H1 (cell line): ENCODE results near the gene GRAMD1B. TPM values are rescaled to one million over a fixed set of nuclear protein-coding genes. Genes with fewer than 3 reads are reported as not detected.

Experiments used
- CTCF ChIA-PET: fragments of 300-600 bp; sonication (Branson Sonifier 250); formaldehyde crosslinking; loops from one replicate; lab custom pipeline; 2021; ENCODE audit not compliant: partially characterized antibody; lab: Charles Lee
- POLR2A ChIA-PET: fragments of 300-600 bp; sonication (Branson Sonifier 250); formaldehyde crosslinking; loops from one replicate; lab custom pipeline; 2021; ENCODE audit warnings: inconsistent platforms; ENCODE audit not compliant: partially characterized antibody; lab: Charles Lee
- DNase-seq, 2 experiments: peaks; one replicate each; pipeline versions ENCODE4 v3.0.0 to v3.0.0-alpha.2; 2010 to 2022; ENCODE audit warnings: low spot score in 2 of 2, low read depth in 1 of 2, mixed read lengths in 1 of 2
- FAIRE-seq: peaks from 2 replicates; lab custom pipeline; 2011; peaks lifted over from hg19 to GRCh38; lab: Jason Lieb, UNC
- H2AFZ ChIP-seq: 2 replicates; pipeline ENCODE4 v1.8.1; 2012; ENCODE audit warnings: low read length, inconsistent platforms
- H2AK5ac ChIP-seq: 2 replicates; pipeline ENCODE4 v1.6.1; 2013; ENCODE audit warnings: low read depth, low read length
- H2BK120ac ChIP-seq: replicated peaks from 2 replicates; pipeline ENCODE3; 2013; ENCODE audit warnings: low read depth, low read length, inconsistent platforms
- H2BK12ac ChIP-seq: 2 replicates; pipeline ENCODE4 v1.6.1; 2013; ENCODE audit warnings: low read depth, low read length
- H2BK15ac ChIP-seq: 2 replicates; pipeline ENCODE4 v1.6.1; 2013; ENCODE audit warnings: low read length
- H2BK20ac ChIP-seq: 2 replicates; pipeline ENCODE4 v1.6.1; 2013; ENCODE audit warnings: low read length
- H2BK5ac ChIP-seq: 2 replicates; pipeline ENCODE4 v1.6.1; 2013; ENCODE audit warnings: low read depth, low read length
- H3K14ac ChIP-seq: 2 replicates; pipeline ENCODE4 v1.6.1; 2013; ENCODE audit warnings: inconsistent platforms; ENCODE audit not compliant: insufficient read length
- H3K18ac ChIP-seq: 2 replicates; pipeline ENCODE4 v1.6.1; 2013; ENCODE audit warnings: low read length; ENCODE audit errors: extremely low read depth
- H3K23ac ChIP-seq: 2 replicates; pipeline ENCODE4 v1.6.1; 2013; ENCODE audit warnings: inconsistent platforms; ENCODE audit not compliant: insufficient read length
- H3K23me2 ChIP-seq: 2 replicates; pipeline ENCODE4 v1.6.1; 2013; ENCODE audit warnings: low read depth, low read length
- H3K27ac ChIP-seq: 2 replicates; pipeline ENCODE4 v1.6.1; 2011; ENCODE audit warnings: low read depth, low read length, inconsistent platforms
- H3K27me3 ChIP-seq, 4 experiments: replicated peaks in 1 of 4; 1 replicate in 1 of 4; 2 replicates in 3 of 4; pipeline versions ENCODE4 v1.6.1 to v1.8.1; 2011 to 2013; ENCODE audit warnings: low read length in 3 of 4, mild to moderate bottlenecking in 3 of 4, inconsistent platforms in 2 of 4, mixed read lengths in 2 of 4, moderate library complexity in 1 of 4; ENCODE audit not compliant: control insufficient read depth in 3 of 4, insufficient read depth in 3 of 4; ENCODE audit errors: extremely low read depth in 1 of 4
- H3K36me3 ChIP-seq, 4 experiments: 2 replicates each; pipeline versions ENCODE4 v1.6.1 to v1.8.1; 2011 to 2013; ENCODE audit warnings: mild to moderate bottlenecking in 4 of 4, low read length in 3 of 4, moderate library complexity in 2 of 4, control low read depth in 1 of 4, inconsistent platforms in 1 of 4; ENCODE audit not compliant: insufficient read depth in 4 of 4, control insufficient read depth in 2 of 4
- H3K4ac ChIP-seq: replicated peaks from 2 replicates; pipeline ENCODE3; 2013; ENCODE audit warnings: low read length, low read depth, mixed read lengths, inconsistent platforms; ENCODE audit not compliant: insufficient read length
- H3K4me1 ChIP-seq, 4 experiments: replicated peaks in 1 of 4; 1 replicate in 1 of 4; 2 replicates in 3 of 4; pipeline versions ENCODE4 v1.6.1 to v1.8.1; 2011 to 2013; ENCODE audit warnings: low read length in 3 of 4, inconsistent platforms in 2 of 4, mixed read lengths in 1 of 4; ENCODE audit not compliant: insufficient read depth in 4 of 4, control insufficient read depth in 3 of 4
- H3K4me2 ChIP-seq, 2 experiments: 2 replicates each; pipeline versions ENCODE4 v1.6.1 to v1.8.1; 2011 to 2013; ENCODE audit warnings: low read depth in 2 of 2, low read length in 2 of 2, control low read depth in 1 of 2, inconsistent platforms in 1 of 2, mild to moderate bottlenecking in 1 of 2; ENCODE audit not compliant: insufficient read depth in 1 of 2
- H3K4me3 ChIP-seq, 4 experiments: fragments of 200-600, 300-600 bp in 1 of 4; sonication (generic), shearing (Covaris generic), sonication (Bioruptor Twin) in 1 of 4; 2 replicates each; pipeline versions ENCODE4 v1.5.1 to v1.8.1; 2011 to 2016; ENCODE audit warnings: low read length in 4 of 4, low read depth in 3 of 4, control low read depth in 2 of 4, inconsistent platforms in 2 of 4, mild to moderate bottlenecking in 2 of 4, mixed read lengths in 1 of 4, moderate library complexity in 1 of 4; ENCODE audit not compliant: insufficient read depth in 2 of 4; ENCODE audit errors: extremely low read depth in 1 of 4
- H3K56ac ChIP-seq: replicated peaks from 2 replicates; pipeline ENCODE3; 2013; ENCODE audit warnings: low read depth, mild to moderate bottlenecking, mixed read lengths, low read length, inconsistent platforms; ENCODE audit not compliant: insufficient read length
- H3K79me1 ChIP-seq: 2 replicates; pipeline ENCODE4 v1.6.1; 2013; ENCODE audit warnings: low read depth, low read length, control low read depth
- H3K79me2 ChIP-seq, 2 experiments: 2 replicates each; pipeline versions ENCODE4 v1.6.1 to v1.8.1; 2012 to 2013; ENCODE audit warnings: low read length in 2 of 2, mild to moderate bottlenecking in 2 of 2, inconsistent platforms in 1 of 2; ENCODE audit not compliant: insufficient read depth in 2 of 2, control insufficient read depth in 1 of 2
- H3K9ac ChIP-seq, 4 experiments: replicated peaks in 1 of 4; 1 replicate in 1 of 4; 2 replicates in 3 of 4; pipeline versions ENCODE4 v1.6.1 to v1.8.1; 2011 to 2013; ENCODE audit warnings: low read depth in 3 of 4, low read length in 3 of 4, control low read depth in 2 of 4, mild to moderate bottlenecking in 2 of 4, moderate library complexity in 2 of 4, inconsistent platforms in 1 of 4; ENCODE audit errors: extremely low read depth in 1 of 4
- H3K9me3 ChIP-seq, 2 experiments: 2 replicates each; pipeline versions ENCODE4 v1.6.1 to v1.8.1; 2012 to 2013; ENCODE audit warnings: mild to moderate bottlenecking in 2 of 2, moderate library complexity in 2 of 2, control low read depth in 1 of 2, inconsistent platforms in 1 of 2, low read depth in 1 of 2, low read length in 1 of 2, mixed read lengths in 1 of 2; ENCODE audit not compliant: insufficient read depth in 2 of 2
- H4K20me1 ChIP-seq, 2 experiments: replicated peaks in 1 of 2; 2 replicates each; pipeline versions ENCODE3 to v1.8.1; 2011 to 2013; ENCODE audit warnings: inconsistent platforms in 2 of 2, low read length in 2 of 2, mild to moderate bottlenecking in 1 of 2; ENCODE audit not compliant: insufficient read depth in 2 of 2, control insufficient read depth in 1 of 2
- H4K5ac ChIP-seq: 2 replicates; pipeline ENCODE4 v1.6.1; 2013; ENCODE audit warnings: low read length, low read depth, mixed read lengths, inconsistent platforms; ENCODE audit not compliant: insufficient read length
- H4K8ac ChIP-seq: 2 replicates; pipeline ENCODE4 v1.8.0; 2013; ENCODE audit warnings: mild to moderate bottlenecking, moderate library complexity, low read length, inconsistent platforms; ENCODE audit not compliant: insufficient read depth; ENCODE audit errors: extremely low read depth
- H4K91ac ChIP-seq: replicated peaks from 2 replicates; pipeline ENCODE3; 2013; ENCODE audit warnings: low read length, mixed read lengths, inconsistent platforms; ENCODE audit not compliant: insufficient read length
- CBX5 ChIP-seq: fragments of 300-800, 300-1000 bp; sonication (generic); IDR thresholded peaks from 2 replicates; pipeline ENCODE4 v1.7.1; 2016; ENCODE audit warnings: antibody characterized with exemption, low read length, low read depth
- EZH2 ChIP-seq: fragments of 200-600 bp; sonication (generic); IDR thresholded peaks from 2 replicates; pipeline ENCODE4 v1.7.1; 2012; ENCODE audit warnings: low read depth, mild to moderate bottlenecking, moderate library complexity, low read length, inconsistent platforms; ENCODE audit not compliant: severe bottlenecking
- JUND ChIP-seq: IDR thresholded peaks from 2 replicates; pipeline ENCODE4 v1.6.1; 2011; ENCODE audit warnings: mild to moderate bottlenecking, improper control_type of control experiment, low read length
- KDM4A ChIP-seq: IDR thresholded peaks from one replicate; pipeline ENCODE4 v1.7.1; 2012; ENCODE audit warnings: low read depth, mild to moderate bottlenecking, moderate library complexity, low read length, inconsistent platforms; ENCODE audit not compliant: severe bottlenecking
- NANOG ChIP-seq: IDR thresholded peaks from 2 replicates; pipeline ENCODE4 v1.6.1; 2011; ENCODE audit warnings: low read length, low read depth, mild to moderate bottlenecking, inconsistent platforms; ENCODE audit not compliant: insufficient read depth, poor library complexity, severe bottlenecking
- PHF8 ChIP-seq: fragments of 200-600 bp; sonication (generic); conservative IDR thresholded peaks from 2 replicates; pipeline ENCODE4 v1.7.1; 2012; ENCODE audit warnings: low read depth, mild to moderate bottlenecking, inconsistent platforms, low read length, moderate library complexity
- POLR2AphosphoS5 ChIP-seq: IDR thresholded peaks from 2 replicates; pipeline ENCODE4 v1.6.1; 2011; ENCODE audit warnings: low read depth, low read length
- RXRA ChIP-seq: IDR thresholded peaks from 2 replicates; pipeline ENCODE4 v1.6.1; 2011; ENCODE audit warnings: low read depth, mild to moderate bottlenecking, low read length, moderate library complexity; ENCODE audit not compliant: insufficient read depth
- SIN3A ChIP-seq, 2 experiments: IDR thresholded peaks in 1 of 2; conservative IDR thresholded peaks in 1 of 2; 2 replicates each; pipeline ENCODE4 v1.6.1; 2011 to 2012; ENCODE audit warnings: low read length in 2 of 2, improper control_type of control experiment in 1 of 2, low read depth in 1 of 2, mild to moderate bottlenecking in 1 of 2
- SRF ChIP-seq: IDR thresholded peaks from 2 replicates; pipeline ENCODE4 v1.6.1; 2011; ENCODE audit warnings: mild to moderate bottlenecking, low read depth, low read length, moderate library complexity
- TEAD4 ChIP-seq: IDR thresholded peaks from 2 replicates; pipeline ENCODE4 v1.6.1; 2012; ENCODE audit warnings: low read depth, low read length, inconsistent platforms, mixed read lengths
- WGBS, 2 experiments: shearing (Covaris generic) in 1 of 2; methylation state at CpG; one replicate each; pipeline versions ENCODE4 v1.1.6 to v1.1.7; 2013 to 2015; ENCODE audit warnings: low lambda C conversion rate in 2 of 2, mixed read lengths in 2 of 2, inconsistent platforms in 1 of 2, low coverage in 1 of 2, missing lambda C conversion rate in 1 of 2; ENCODE audit not compliant: insufficient replicate concordance in 2 of 2, insufficient coverage in 1 of 2, insufficient read length in 1 of 2; ENCODE audit errors: extremely low coverage in 1 of 2, missing lambda C conversion rate in 1 of 2; 5-methylcytosine and 5-hydroxymethylcytosine counted together
- polyA plus RNA-seq, 7 experiments: library from polyadenylated mRNA; depleted of rRNA in 3 of 7; stranded (reverse) in 5 of 7; unstranded in 2 of 7; fragments of >200 nt in 5 of 7; fragments of 200-250 nt in 2 of 7; gene quantifications; 1 replicate in 5 of 7; 2 replicates in 1 of 7; 4 replicates in 1 of 7; pipeline versions ENCODE4 v1.2.1 to v1.2.3, GENCODE V29; 2011 to 2013; ENCODE audit warnings: missing spikeins in 2 of 7, mixed read lengths in 2 of 7
- total RNA-seq: library from RNA; stranded (reverse); fragmentation: NEBNext Ultra II Directional; extraction: Animal tissue kit (Norgen Biotek cat#: 25700); gene quantifications from 2 replicates; pipeline ENCODE4 v1.2.1, GENCODE V29; 2021
- TF ChIP-seq, protein P1 (sequence below): IDR thresholded peaks from 2 replicates; pipeline ENCODE4 v1.6.1; 2012; ENCODE audit warnings: low read length, inconsistent platforms

Gene GRAMD1B
- total and polyA plus RNA-seq, 2 of the 8 experiments (the other 6 are each of a cell fraction or from before 2014, with no cell fraction given): 10.1 to 21.2 TPM

DNA sequence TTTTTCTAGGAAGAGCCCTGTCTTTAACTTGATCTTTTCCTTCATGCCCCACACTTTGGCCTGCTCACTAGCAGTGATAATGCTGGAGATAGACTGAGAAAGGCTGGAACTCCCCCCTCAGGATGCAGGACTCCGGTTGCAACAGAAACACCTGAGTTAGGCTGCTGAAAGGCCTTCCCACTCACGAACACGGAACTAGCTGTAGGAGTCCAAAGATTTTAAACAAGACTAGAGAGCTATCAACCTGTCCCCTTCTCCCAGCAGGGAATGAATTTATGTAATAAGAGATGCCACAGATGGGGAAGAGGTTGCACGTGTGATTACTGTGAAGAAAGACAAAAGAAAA, 211.4 kb downstream of the GRAMD1B start:
- no peaks in the 10 kb centered on the region for H4K20me1 ChIP-seq
- no peak overlapping the region for H2AK5ac ChIP-seq
- H3K4me3 ChIP-seq: no peak overlapping the region
- 0 out of 2 replicates have a peak overlapping the region, but pooled peaks have one; percentile 50 for H2BK12ac ChIP-seq
- no peak overlapping the region for H4K8ac ChIP-seq
- H2BK120ac ChIP-seq: no peak overlapping the region
- peak overlapping the region; percentile 48 for H3K18ac ChIP-seq
- no peak for FAIRE-seq
- POLR2A ChIA-PET: interaction anchor here (1.1 to 1.2 kb wide), 2 partner anchors 66 to 207 kb away, joined by 3 read pairs; no protein-coding TSS in a partner anchor
- no peak overlapping the region for H4K91ac ChIP-seq
- H2AFZ ChIP-seq: peak overlapping the region; percentile 87
- H3K27ac ChIP-seq: no peak overlapping the region
- H3K56ac ChIP-seq: no peak overlapping the region
- no peaks in the 10 kb centered on the region for H3K36me3 ChIP-seq
- no peak overlapping the region for H3K9ac ChIP-seq
- H3K79me1 ChIP-seq: no peaks in the 10 kb centered on the region
- H3K4me1 ChIP-seq: peaks cover 0 to 4% (median 3%) of the 10 kb centered on the region in 4 experiments; a peak in 5 of 7 replicates
- H2BK20ac ChIP-seq: no peak overlapping the region
- no peak overlapping the region for H4K5ac ChIP-seq
- H3K4ac ChIP-seq: no peak overlapping the region
- WGBS, 2 experiments: 81% methylated on average over 4 of the region's 4 CpGs; no CpG with 5 or more reads in 1 of the 2 experiments
- CTCF ChIA-PET: interaction anchor here (0.6 to 9.6 kb wide), 16 partner anchors 8 to 341 kb away, joined by 3 to 301 read pairs (median 4); partner anchors contain the start of gene SCN3B
- DNase-seq: no peak
- no peak overlapping the region for H3K14ac ChIP-seq
- H3K23ac ChIP-seq: no peak overlapping the region
- no peak overlapping the region for H3K4me2 ChIP-seq
- H3K27me3 ChIP-seq: 0 out of 7 replicates have a peak, but pooled peaks cover 0 to 2% (median 0%) of the 10 kb centered on the region in 4 experiments
- no peaks in the 10 kb centered on the region for H3K79me2 ChIP-seq
- H3K23me2 ChIP-seq: no peaks in the 10 kb centered on the region
- no peaks in the 10 kb centered on the region for H3K9me3 ChIP-seq
- no peak overlapping the region for H2BK15ac ChIP-seq
- H2BK5ac ChIP-seq: no peak overlapping the region
- TF ChIP-seq NANOG (no peak), POLR2AphosphoS5 (no peak), JUND (no peak), SRF (no peak), CBX5 (no peak), KDM4A (no peak), EZH2 (no peak), SIN3A (conservative IDR thresholded peaks at IDR 0.05 in 1 of 2, IDR thresholded peaks at IDR 0.05 in 1 of 2; ENCODE audit: low read depth in 1 of 2, low read length in 2 of 2) (no peak), RXRA (no peak), PHF8 (no peak), TEAD4 (no peak)
- TF ChIP-seq, protein P1, sequence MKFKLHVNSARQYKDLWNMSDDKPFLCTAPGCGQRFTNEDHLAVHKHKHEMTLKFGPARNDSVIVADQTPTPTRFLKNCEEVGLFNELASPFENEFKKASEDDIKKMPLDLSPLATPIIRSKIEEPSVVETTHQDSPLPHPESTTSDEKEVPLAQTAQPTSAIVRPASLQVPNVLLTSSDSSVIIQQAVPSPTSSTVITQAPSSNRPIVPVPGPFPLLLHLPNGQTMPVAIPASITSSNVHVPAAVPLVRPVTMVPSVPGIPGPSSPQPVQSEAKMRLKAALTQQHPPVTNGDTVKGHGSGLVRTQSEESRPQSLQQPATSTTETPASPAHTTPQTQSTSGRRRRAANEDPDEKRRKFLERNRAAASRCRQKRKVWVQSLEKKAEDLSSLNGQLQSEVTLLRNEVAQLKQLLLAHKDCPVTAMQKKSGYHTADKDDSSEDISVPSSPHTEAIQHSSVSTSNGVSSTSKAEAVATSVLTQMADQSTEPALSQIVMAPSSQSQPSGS: no peak
